ENCODE data around the gene OLFML2A. TPM values are rescaled to one million over a fixed set of nuclear protein-coding genes. Genes with fewer than 3 reads are reported as not detected.
A peak's percentile ranks its signal among the peaks of the same experiment; 100 is the strongest.

OLFML2A gene
- total RNA-seq, 2 experiments from 2014 or later = 4.4 to 6.7 TPM

- Histone ChIP-seq H3K4me1 (ENCODE audit: insufficient read depth, low read length, poor library complexity, severe bottlenecking) (peaks cover 67% of the 10 kb centered on the region), H3K27ac (ENCODE audit: low read depth, low read length, poor library complexity, severe bottlenecking) (peak overlapping the region; percentile 56), H3K9me2 (ENCODE audit: insufficient read depth, low read length) (no peaks in the 10 kb centered on the region), H3K4me2 (ENCODE audit: low read length) (peak overlapping the region; percentile 96), H3K4me3 (ENCODE audit: low read depth, low read length, poor library complexity, severe bottlenecking) (peak overlapping the region; percentile 49), H3K79me2 (ENCODE audit: insufficient read depth, low read depth, low read length) (peaks cover 91% of the 10 kb centered on the region), H4K20me1 (ENCODE audit: insufficient read depth, low read length) (peaks cover 50% of the 10 kb centered on the region), H2AFZ (ENCODE audit: low read length) (no peak overlapping the region), H3K36me3 (ENCODE audit: insufficient read depth, low read length) (no peaks in the 10 kb centered on the region), H3K9me3 (ENCODE audit: low read length) (no peaks in the 10 kb centered on the region)
- TF ChIP-seq EZH2phosphoT487 (IDR thresholded peaks at IDR 0.05; ENCODE audit: borderline replicate concordance, low read depth, low read length) = no peak
- TF ChIP-seq, protein P1, sequence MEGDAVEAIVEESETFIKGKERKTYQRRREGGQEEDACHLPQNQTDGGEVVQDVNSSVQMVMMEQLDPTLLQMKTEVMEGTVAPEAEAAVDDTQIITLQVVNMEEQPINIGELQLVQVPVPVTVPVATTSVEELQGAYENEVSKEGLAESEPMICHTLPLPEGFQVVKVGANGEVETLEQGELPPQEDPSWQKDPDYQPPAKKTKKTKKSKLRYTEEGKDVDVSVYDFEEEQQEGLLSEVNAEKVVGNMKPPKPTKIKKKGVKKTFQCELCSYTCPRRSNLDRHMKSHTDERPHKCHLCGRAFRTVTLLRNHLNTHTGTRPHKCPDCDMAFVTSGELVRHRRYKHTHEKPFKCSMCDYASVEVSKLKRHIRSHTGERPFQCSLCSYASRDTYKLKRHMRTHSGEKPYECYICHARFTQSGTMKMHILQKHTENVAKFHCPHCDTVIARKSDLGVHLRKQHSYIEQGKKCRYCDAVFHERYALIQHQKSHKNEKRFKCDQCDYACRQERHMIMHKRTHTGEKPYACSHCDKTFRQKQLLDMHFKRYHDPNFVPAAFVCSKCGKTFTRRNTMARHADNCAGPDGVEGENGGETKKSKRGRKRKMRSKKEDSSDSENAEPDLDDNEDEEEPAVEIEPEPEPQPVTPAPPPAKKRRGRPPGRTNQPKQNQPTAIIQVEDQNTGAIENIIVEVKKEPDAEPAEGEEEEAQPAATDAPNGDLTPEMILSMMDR (conservative IDR thresholded peaks at IDR 0.05; ENCODE audit: low read length) = no peak
- ChIA-PET POLR2A (interaction anchor here (0.7 to 1.5 kb wide), 9 partner anchors 9 to 174 kb away, joined by 3 to 5 read pairs (median 3); partner anchors contain the start of gene OLFML2A), CTCF (ENCODE audit: unreplicated experiment) (interaction anchor here (1.7 kb wide), 1 partner anchor 33 kb away, joined by 6 read pairs; no protein-coding TSS in a partner anchor)
- intact Hi-C loops (cut with micrococcal nuclease; ENCODE audit: unreplicated experiment) = no loop called here
- DNase-seq (ENCODE audit: low spot score) = no peak
- no TSS peak for BruUV-seq (replicated peaks)
Observed at GRCh38 chr9:124766326-124766725, 10.6 kb upstream of the OLFML2A start.

DNA sequence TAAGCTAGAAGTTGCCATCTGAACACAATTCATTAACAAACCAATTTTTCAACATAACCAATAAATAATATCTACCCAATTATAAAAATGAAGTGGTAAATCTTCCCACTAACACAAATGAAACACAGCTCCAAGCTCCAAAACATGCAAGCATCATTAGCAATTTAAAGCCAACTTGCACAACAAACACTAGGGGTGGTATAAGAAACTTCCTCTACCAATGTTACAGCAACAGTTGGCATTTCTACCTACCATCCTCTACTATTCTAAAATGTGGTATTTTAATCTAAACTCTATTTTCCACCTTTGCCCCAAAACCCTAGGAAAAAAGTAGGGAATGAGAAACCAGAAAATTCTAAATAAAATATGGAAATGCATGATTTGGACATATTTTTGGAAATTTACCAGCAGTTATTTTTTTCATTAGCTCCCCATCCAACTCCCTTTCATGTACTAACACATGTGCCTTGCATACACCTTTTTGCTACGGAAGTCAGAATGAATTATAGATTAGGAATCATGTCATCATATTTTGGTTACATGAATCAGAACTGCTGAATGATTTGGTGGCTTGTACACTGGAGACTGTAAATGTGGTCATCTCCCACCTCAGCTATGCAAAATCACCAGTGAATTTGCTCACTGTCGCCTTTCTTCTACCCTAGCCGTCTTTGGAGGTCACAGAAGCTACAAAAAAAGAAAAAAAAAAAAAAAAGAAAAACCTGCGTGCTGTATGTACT is 9.9 kb upstream of the OLFML2A start:
- BruUV-seq (replicated peaks) = no TSS peak
- TF ChIP-seq, protein P1 (conservative IDR thresholded peaks at IDR 0.05; ENCODE audit: low read length) = peak; percentile 76
- no peak for TF ChIP-seq EZH2phosphoT487 (IDR thresholded peaks at IDR 0.05; ENCODE audit: borderline replicate concordance, low read depth, low read length)
- peak overlapping the region; percentile 29 for H3K27ac ChIP-seq (ENCODE audit: low read depth, low read length, poor library complexity, severe bottlenecking)
- no peak overlapping the region for H2AFZ ChIP-seq (ENCODE audit: low read length)
- H3K4me2 ChIP-seq (ENCODE audit: low read length) = peak overlapping the region; percentile 96
- peak overlapping the region; percentile 22 for H3K4me3 ChIP-seq (ENCODE audit: low read depth, low read length, poor library complexity, severe bottlenecking)
- ChIA-PET CTCF (ENCODE audit: unreplicated experiment) (interaction anchor here (1.0 to 1.7 kb wide), 2 partner anchors 33 to 86 kb away, joined by 3 to 6 read pairs; no protein-coding TSS in a partner anchor), POLR2A (interaction anchor here (0.7 to 1.5 kb wide), 7 partner anchors 9 to 106 kb away, joined by 3 to 5 read pairs (median 3); partner anchors contain the start of gene OLFML2A)
- intact Hi-C loops (cut with micrococcal nuclease; ENCODE audit: unreplicated experiment) = no loop called here
- peaks cover 62% of the 10 kb centered on the region for H3K4me1 ChIP-seq (ENCODE audit: insufficient read depth, low read length, poor library complexity, severe bottlenecking)
- DNase-seq (ENCODE audit: low spot score) = peak; percentile 49
- H3K9me3 ChIP-seq (ENCODE audit: low read length) = no peaks in the 10 kb centered on the region
- no peaks in the 10 kb centered on the region for H3K9me2 ChIP-seq (ENCODE audit: insufficient read depth, low read length)
- H3K36me3 ChIP-seq (ENCODE audit: insufficient read depth, low read length) = no peaks in the 10 kb centered on the region
- H4K20me1 ChIP-seq (ENCODE audit: insufficient read depth, low read length) = peaks cover 49% of the 10 kb centered on the region
- H3K79me2 ChIP-seq (ENCODE audit: insufficient read depth, low read depth, low read length) = peaks cover 85% of the 10 kb centered on the region

DNA sequence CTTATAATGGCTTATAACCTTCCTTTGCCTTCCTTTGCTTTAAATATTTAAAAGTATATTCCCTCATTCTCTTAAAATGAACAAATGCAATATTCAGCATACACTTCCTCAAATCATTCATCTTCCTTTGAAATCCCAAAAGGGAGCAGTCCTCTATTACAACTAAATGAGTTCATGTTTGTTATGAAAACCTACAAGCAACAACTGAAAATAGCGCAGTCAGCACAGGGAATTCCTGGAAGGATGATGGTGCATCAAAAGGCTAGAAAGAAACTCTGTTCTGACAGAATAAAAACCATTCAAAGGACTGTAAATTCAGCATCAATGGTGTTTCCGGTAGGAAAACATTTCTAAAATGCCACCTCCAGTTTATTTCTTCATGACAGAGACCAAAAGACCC is 9.1 kb upstream of the OLFML2A start:
- H3K36me3 ChIP-seq (ENCODE audit: insufficient read depth, low read length) = no peaks in the 10 kb centered on the region
- H3K27ac ChIP-seq (ENCODE audit: low read depth, low read length, poor library complexity, severe bottlenecking) = peak overlapping the region; percentile 60
- H3K79me2 ChIP-seq (ENCODE audit: insufficient read depth, low read depth, low read length) = peaks cover 76% of the 10 kb centered on the region
- ChIA-PET CTCF (ENCODE audit: unreplicated experiment) (no interaction called here), POLR2A (interaction anchor here (1.3 kb wide), 1 partner anchor 95 kb away, joined by 6 read pairs; no protein-coding TSS in a partner anchor)
- no peaks in the 10 kb centered on the region for H3K9me3 ChIP-seq (ENCODE audit: low read length)
- peaks cover 49% of the 10 kb centered on the region for H4K20me1 ChIP-seq (ENCODE audit: insufficient read depth, low read length)
- intact Hi-C loops (cut with micrococcal nuclease; ENCODE audit: unreplicated experiment) = no loop called here
- TF ChIP-seq, protein P1 (conservative IDR thresholded peaks at IDR 0.05; ENCODE audit: low read length) = no peak
- TF ChIP-seq EZH2phosphoT487 (IDR thresholded peaks at IDR 0.05; ENCODE audit: borderline replicate concordance, low read depth, low read length) = no peak
- peak overlapping the region; percentile 96 for H3K4me2 ChIP-seq (ENCODE audit: low read length)
- H2AFZ ChIP-seq (ENCODE audit: low read length) = no peak overlapping the region
- BruUV-seq (replicated peaks) = no TSS peak
- H3K4me3 ChIP-seq (ENCODE audit: low read depth, low read length, poor library complexity, severe bottlenecking) = peak overlapping the region; percentile 84
- DNase-seq (ENCODE audit: low spot score) = no peak
- peaks cover 61% of the 10 kb centered on the region for H3K4me1 ChIP-seq (ENCODE audit: insufficient read depth, low read length, poor library complexity, severe bottlenecking)
- no peaks in the 10 kb centered on the region for H3K9me2 ChIP-seq (ENCODE audit: insufficient read depth, low read length)

All from OCI-LY7 (cell line).